ENCODE results near the gene WDTC1.

DNA sequence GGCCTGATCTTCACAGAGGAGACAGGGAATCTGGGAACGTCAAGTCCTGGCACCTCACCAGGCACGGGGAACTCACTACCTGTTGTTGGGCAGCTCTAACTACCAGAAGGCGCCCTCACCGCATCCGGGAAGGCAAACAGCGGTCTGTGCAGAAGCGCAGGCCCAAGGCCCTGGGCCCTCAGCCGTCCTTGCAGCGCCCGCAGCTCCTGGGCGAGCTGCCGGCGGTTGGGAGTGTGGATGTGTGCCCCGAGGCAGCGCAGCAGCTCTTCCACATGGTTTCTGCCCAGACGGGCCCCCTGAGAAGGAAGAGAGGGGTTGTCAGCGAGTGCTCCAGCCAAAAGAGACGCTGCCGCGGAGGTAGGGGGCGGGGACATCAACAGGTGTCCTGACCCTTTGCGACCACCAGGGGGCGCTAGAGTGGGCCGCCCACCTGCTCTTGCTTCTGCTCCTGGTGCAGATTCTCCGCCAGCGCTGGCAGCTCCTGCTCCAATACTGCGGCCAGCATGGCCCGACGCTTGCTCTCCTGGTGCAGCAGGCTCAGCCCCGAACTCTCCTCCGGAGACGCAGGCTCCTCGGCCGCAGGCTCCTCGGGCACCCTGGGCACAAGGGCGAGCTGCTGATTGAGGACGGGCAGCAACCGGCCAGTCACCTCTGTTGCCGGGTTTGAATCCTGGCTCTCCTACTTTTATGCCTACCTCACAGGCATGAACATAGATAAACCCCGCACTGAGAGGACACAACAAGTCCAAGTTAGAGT is 123.0 kb downstream of the WDTC1 start:
- TF ChIP-seq, protein P1, sequence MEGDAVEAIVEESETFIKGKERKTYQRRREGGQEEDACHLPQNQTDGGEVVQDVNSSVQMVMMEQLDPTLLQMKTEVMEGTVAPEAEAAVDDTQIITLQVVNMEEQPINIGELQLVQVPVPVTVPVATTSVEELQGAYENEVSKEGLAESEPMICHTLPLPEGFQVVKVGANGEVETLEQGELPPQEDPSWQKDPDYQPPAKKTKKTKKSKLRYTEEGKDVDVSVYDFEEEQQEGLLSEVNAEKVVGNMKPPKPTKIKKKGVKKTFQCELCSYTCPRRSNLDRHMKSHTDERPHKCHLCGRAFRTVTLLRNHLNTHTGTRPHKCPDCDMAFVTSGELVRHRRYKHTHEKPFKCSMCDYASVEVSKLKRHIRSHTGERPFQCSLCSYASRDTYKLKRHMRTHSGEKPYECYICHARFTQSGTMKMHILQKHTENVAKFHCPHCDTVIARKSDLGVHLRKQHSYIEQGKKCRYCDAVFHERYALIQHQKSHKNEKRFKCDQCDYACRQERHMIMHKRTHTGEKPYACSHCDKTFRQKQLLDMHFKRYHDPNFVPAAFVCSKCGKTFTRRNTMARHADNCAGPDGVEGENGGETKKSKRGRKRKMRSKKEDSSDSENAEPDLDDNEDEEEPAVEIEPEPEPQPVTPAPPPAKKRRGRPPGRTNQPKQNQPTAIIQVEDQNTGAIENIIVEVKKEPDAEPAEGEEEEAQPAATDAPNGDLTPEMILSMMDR (conservative IDR thresholded peaks at IDR 0.05): peak; percentile 80
- no peak for TF ChIP-seq EZH2 (IDR thresholded peaks at IDR 0.05; ENCODE audit: low read depth)
